SJCRH30 (cell line): Measurements from ENCODE around the gene CMIP. TPM values are rescaled to one million over a fixed set of nuclear protein-coding genes. Genes with fewer than 3 reads are reported as not detected.
"Not testable (repeated sequence)": the region's sequence is repeated elsewhere in the genome, so short reads cannot be mapped to it uniquely, and the experiment has no call there.

ENCODE experiments used
- DNase-seq, 2 experiments: peaks; one replicate each; pipeline ENCODE4 v3.0.0-alpha.2; 2015 to 2020
- H3K27ac ChIP-seq: fragments of 250-450 bp; sonication (Bioruptor Pico); 2 replicates; pipeline ENCODE4 v1.5.1; 2020; ENCODE audit warnings: mild to moderate bottlenecking, moderate library complexity
- H3K27me3 ChIP-seq: fragments of 250-450 bp; sonication (Bioruptor Pico); 2 replicates; pipeline ENCODE4 v1.5.1; 2020; ENCODE audit warnings: mild to moderate bottlenecking, moderate library complexity
- H3K36me3 ChIP-seq: fragments of 250-450 bp; sonication (Bioruptor Pico); 2 replicates; pipeline ENCODE4 v1.5.1; 2020; ENCODE audit warnings: mild to moderate bottlenecking, moderate library complexity
- H3K4me1 ChIP-seq: fragments of 250-450 bp; sonication (Bioruptor Pico); 2 replicates; pipeline ENCODE4 v1.5.1; 2020; ENCODE audit warnings: mild to moderate bottlenecking, moderate library complexity
- H3K4me3 ChIP-seq: fragments of 250-450 bp; sonication (Bioruptor Pico); 2 replicates; pipeline ENCODE4 v1.5.1; 2020; ENCODE audit warnings: mild to moderate bottlenecking, moderate library complexity
- H3K9me3 ChIP-seq: fragments of 250-450 bp; sonication (Bioruptor Pico); replicated peaks from 2 replicates; pipeline ENCODE4 v1.5.1; 2020; ENCODE audit warnings: mild to moderate bottlenecking, moderate library complexity
- total RNA-seq: library from RNA; depleted of rRNA; stranded (reverse); fragments of >200 nt; shearing (Covaris generic); gene quantifications from 2 replicates; pipeline ENCODE4 v1.2.3, GENCODE V29; 2014

Gene CMIP
- total RNA-seq, 1 experiment from 2014 or later: 12.9 TPM

GRCh38 chr16:81571592-81572385 is 127.2 kb downstream of the CMIP start:
- H3K9me3 ChIP-seq: no peaks in the 10 kb centered on the region
- H3K27ac ChIP-seq: no peak overlapping the region
- H3K36me3 ChIP-seq: no peaks in the 10 kb centered on the region
- no peaks in the 10 kb centered on the region for H3K4me1 ChIP-seq
- no peak overlapping the region for H3K4me3 ChIP-seq
- DNase-seq: no peak
- H3K27me3 ChIP-seq: no peaks in the 10 kb centered on the region

- H3K36me3 ChIP-seq: no peaks in the 10 kb centered on the region
- H3K27ac ChIP-seq: no peak overlapping the region
- H3K9me3 ChIP-seq: no peaks in the 10 kb centered on the region
- no peaks in the 10 kb centered on the region for H3K4me1 ChIP-seq
- H3K27me3 ChIP-seq: no peaks in the 10 kb centered on the region
- no peak for DNase-seq
- no peak overlapping the region for H3K4me3 ChIP-seq
These were observed 128.0 kb downstream of the CMIP start for GRCh38 chr16:81572386-81573144.

GRCh38 chr16:81573533-81574020 is 129.0 kb downstream of the CMIP start:
- no peak overlapping the region for H3K4me3 ChIP-seq
- H3K4me1 ChIP-seq: no peaks in the 10 kb centered on the region
- no peaks in the 10 kb centered on the region for H3K36me3 ChIP-seq
- no peak overlapping the region for H3K27ac ChIP-seq
- H3K9me3 ChIP-seq: no peaks in the 10 kb centered on the region
- DNase-seq: no peak
- H3K27me3 ChIP-seq: no peaks in the 10 kb centered on the region

GRCh38 chr16:81574168-81574567 is 129.6 kb downstream of the CMIP start:
- no peaks in the 10 kb centered on the region for H3K27me3 ChIP-seq
- H3K36me3 ChIP-seq: no peaks in the 10 kb centered on the region
- no peak for DNase-seq
- H3K27ac ChIP-seq: no peak overlapping the region
- no peak overlapping the region for H3K4me3 ChIP-seq
- no peaks in the 10 kb centered on the region for H3K4me1 ChIP-seq
- no peaks in the 10 kb centered on the region for H3K9me3 ChIP-seq

- Histone ChIP-seq H3K4me3 (no peak overlapping the region), H3K36me3 (no peaks in the 10 kb centered on the region), H3K4me1 (no peaks in the 10 kb centered on the region), H3K27ac (no peak overlapping the region), H3K9me3 (no peaks in the 10 kb centered on the region), H3K27me3 (no peaks in the 10 kb centered on the region)
- DNase-seq: no peak
These were observed 130.7 kb downstream of the CMIP start for GRCh38 chr16:81575307-81575706.

- Histone ChIP-seq H3K27ac (no peak overlapping the region), H3K36me3 (no peaks in the 10 kb centered on the region), H3K27me3 (no peaks in the 10 kb centered on the region), H3K4me3 (no peak overlapping the region), H3K4me1 (no peaks in the 10 kb centered on the region), H3K9me3 (no peaks in the 10 kb centered on the region)
- DNase-seq: no peak
These were observed 131.2 kb downstream of the CMIP start for GRCh38 chr16:81575834-81576233.

GRCh38 chr16:81576696-81577095 is 132.1 kb downstream of the CMIP start:
- Histone ChIP-seq H3K27ac (no peak overlapping the region), H3K4me3 (no peak overlapping the region), H3K36me3 (no peaks in the 10 kb centered on the region), H3K27me3 (no peaks in the 10 kb centered on the region), H3K4me1 (no peaks in the 10 kb centered on the region), H3K9me3 (no peaks in the 10 kb centered on the region)
- DNase-seq: no peak

- H3K4me3 ChIP-seq, H3K27me3 ChIP-seq, H3K36me3 ChIP-seq, H3K9me3 ChIP-seq, DNase-seq, H3K4me1 ChIP-seq, H3K27ac ChIP-seq: not testable (repeated sequence)
These were observed 132.7 kb downstream of the CMIP start for GRCh38 chr16:81577272-81577671.

GRCh38 chr16:81578076-81578475 is 133.5 kb downstream of the CMIP start:
- H3K27me3 ChIP-seq: no peaks in the 10 kb centered on the region
- H3K4me3 ChIP-seq: no peak overlapping the region
- no peaks in the 10 kb centered on the region for H3K4me1 ChIP-seq
- H3K9me3 ChIP-seq: no peaks in the 10 kb centered on the region
- no peak overlapping the region for H3K27ac ChIP-seq
- no peaks in the 10 kb centered on the region for H3K36me3 ChIP-seq
- no peak for DNase-seq

GRCh38 chr16:81578636-81579413 is 134.2 kb downstream of the CMIP start:
- Histone ChIP-seq H3K4me3 (no peak overlapping the region), H3K27me3 (no peaks in the 10 kb centered on the region), H3K27ac (no peak overlapping the region), H3K9me3 (no peaks in the 10 kb centered on the region), H3K4me1 (no peaks in the 10 kb centered on the region), H3K36me3 (no peaks in the 10 kb centered on the region)
- DNase-seq: no peak

GRCh38 chr16:81581107-81581506 is 136.5 kb downstream of the CMIP start:
- H3K9me3 ChIP-seq: no peaks in the 10 kb centered on the region
- H3K4me3 ChIP-seq: no peak overlapping the region
- H3K27me3 ChIP-seq: no peaks in the 10 kb centered on the region
- H3K36me3 ChIP-seq: no peaks in the 10 kb centered on the region
- no peak for DNase-seq
- no peak overlapping the region for H3K27ac ChIP-seq
- H3K4me1 ChIP-seq: no peaks in the 10 kb centered on the region

- Histone ChIP-seq H3K4me1 (no peaks in the 10 kb centered on the region), H3K4me3 (no peak overlapping the region), H3K36me3 (no peaks in the 10 kb centered on the region), H3K27me3 (no peaks in the 10 kb centered on the region), H3K27ac (no peak overlapping the region), H3K9me3 (no peaks in the 10 kb centered on the region)
- DNase-seq: no peak
These were observed 138.2 kb downstream of the CMIP start for GRCh38 chr16:81582655-81583441.

GRCh38 chr16:81583893-81584631 is 139.5 kb downstream of the CMIP start:
- DNase-seq: peak in 1 of 2 experiments; percentile 23
- no peaks in the 10 kb centered on the region for H3K9me3 ChIP-seq
- no peaks in the 10 kb centered on the region for H3K36me3 ChIP-seq
- no peak overlapping the region for H3K27ac ChIP-seq
- H3K4me1 ChIP-seq: no peaks in the 10 kb centered on the region
- H3K4me3 ChIP-seq: no peak overlapping the region
- no peaks in the 10 kb centered on the region for H3K27me3 ChIP-seq

GRCh38 chr16:81585785-81586184 is 141.2 kb downstream of the CMIP start:
- no peak overlapping the region for H3K27ac ChIP-seq
- no peak overlapping the region for H3K4me3 ChIP-seq
- no peaks in the 10 kb centered on the region for H3K4me1 ChIP-seq
- H3K27me3 ChIP-seq: no peaks in the 10 kb centered on the region
- DNase-seq: no peak
- H3K9me3 ChIP-seq: no peaks in the 10 kb centered on the region
- no peaks in the 10 kb centered on the region for H3K36me3 ChIP-seq
